Germinal center (tissue), 1 donor: ENCODE measurements around the gene GPBAR1.
"Not testable (repeated sequence)": the region's sequence is repeated elsewhere in the genome, so short reads cannot be mapped to it uniquely, and the experiment has no call there.

Experiments used
- DNase-seq: peaks from one replicate; pipeline ENCODE4 v3.0.0; 2012; ENCODE audit warnings: mixed read lengths, low spot score

The GPBAR1 gene

DNA sequence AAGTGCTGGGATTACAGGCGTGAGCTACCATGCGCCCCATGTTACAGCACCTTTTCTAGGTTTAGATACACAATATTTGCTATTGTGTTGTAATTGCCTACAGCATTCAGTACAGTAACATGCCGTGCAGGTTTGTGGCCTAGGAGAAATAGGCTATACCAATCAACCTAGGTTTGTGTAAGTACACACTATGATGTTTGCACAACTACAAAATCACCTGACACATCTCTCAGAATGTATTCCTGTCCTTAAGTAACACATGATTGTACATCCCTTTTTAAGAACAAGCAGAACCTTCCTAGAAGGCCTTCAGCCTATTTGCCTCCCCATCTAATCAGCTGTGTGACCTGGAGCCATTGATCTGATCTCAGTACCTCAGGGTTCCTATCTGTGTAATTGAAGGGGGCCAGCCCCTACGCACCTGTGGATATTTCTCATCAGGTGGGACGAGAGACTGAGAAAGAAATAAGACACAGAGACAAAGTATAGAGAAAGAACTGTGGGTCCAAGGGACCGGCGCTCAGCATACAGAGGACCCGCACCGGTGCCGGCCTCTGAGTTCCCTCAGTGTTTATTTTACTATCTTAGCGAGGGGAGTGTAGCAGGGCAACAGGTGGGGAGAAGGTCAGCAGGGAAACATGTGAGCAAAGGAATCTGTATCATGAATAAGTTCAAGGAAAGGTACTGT, 50.2 kb downstream of the GPBAR1 start:
- no peak for DNase-seq

DNA sequence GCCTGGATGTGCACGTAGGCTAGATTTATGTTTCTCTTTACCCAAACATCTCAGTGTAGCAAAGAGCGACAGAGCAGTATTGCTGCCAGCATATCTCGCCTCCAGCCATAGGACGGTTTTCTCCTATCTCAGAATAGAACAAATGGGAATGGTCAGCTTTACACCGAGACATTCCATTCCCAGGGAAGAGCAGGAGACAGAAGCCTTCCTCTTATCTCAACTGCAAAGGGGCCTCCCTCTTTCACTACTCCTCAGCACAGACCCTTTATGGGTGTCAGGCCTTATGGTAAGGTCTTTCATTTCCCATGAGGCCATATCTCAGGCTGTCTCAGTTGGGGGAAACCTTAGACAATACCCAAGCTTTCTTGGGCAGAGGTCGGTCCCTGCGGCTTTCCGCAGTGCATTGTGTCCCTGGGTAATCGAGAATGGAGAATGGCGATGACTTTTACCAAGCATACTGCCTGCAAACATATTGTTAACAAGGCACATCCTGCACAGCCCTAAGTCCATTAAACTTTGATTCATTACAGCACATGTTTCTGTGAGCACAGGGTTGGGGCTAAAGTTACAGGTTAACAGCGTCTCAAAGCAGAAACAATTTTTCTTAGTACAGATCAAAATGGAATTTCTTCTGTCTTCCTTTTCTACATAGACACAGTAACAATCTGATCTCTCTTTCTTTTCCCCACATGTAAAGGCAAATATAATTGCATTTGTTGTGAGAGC, 50.9 kb downstream of the GPBAR1 start:
- not testable (repeated sequence) for DNase-seq

DNA sequence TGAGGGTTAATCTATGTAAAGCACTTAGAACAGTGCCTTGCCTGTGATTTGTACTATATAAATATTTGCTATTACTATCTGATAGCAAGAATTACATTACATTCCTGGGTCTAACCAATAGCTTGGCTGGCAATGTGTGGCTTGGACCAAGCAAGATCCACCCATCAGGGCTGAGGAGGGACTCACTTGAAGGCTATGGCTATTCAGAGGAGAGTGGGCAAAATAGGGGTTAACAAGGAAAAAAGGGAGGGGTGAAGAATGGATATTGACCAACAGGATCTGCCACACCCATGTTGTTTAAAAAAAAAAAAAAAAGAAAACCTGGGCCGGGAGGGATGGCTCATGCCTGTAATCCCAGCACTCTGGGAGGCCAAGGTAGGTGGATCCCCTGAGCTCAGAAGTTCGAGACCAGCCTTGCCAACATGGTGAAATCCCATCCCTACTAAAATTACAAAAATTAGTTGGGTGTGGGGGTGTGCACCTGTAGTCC, 51.5 kb downstream of the GPBAR1 start:
- no peak for DNase-seq

- no peak for DNase-seq
Observed at GRCh38 chr2:218313356-218313755, 52.5 kb downstream of the GPBAR1 start.
